OCI-LY1 (cell line): ENCODE measurements around the gene CRY2.

Experiments used
- H2AFZ ChIP-seq: fragments of 200-600 bp; sonication (generic), shearing (Covaris generic); 2 replicates; pipeline ENCODE4 v1.6.0; 2014; ENCODE audit warnings: antibody characterized with exemption, mild to moderate bottlenecking, low read length
- H3F3A ChIP-seq: fragments of 200-600 bp; sonication (generic), shearing (Covaris generic); 2 replicates; pipeline ENCODE4 v1.6.0; 2014; ENCODE audit warnings: mild to moderate bottlenecking, antibody characterized with exemption, low read length, moderate library complexity; ENCODE audit not compliant: insufficient read depth
- H3K27ac ChIP-seq: fragments of 200-600 bp; sonication (generic); 2 replicates; pipeline ENCODE4 v1.5.1; 2014; ENCODE audit warnings: low read length, mixed run types, mild to moderate bottlenecking, low read depth; ENCODE audit not compliant: poor library complexity, severe bottlenecking
- H3K27me3 ChIP-seq: fragments of 200-600 bp; sonication (generic); 2 replicates; pipeline ENCODE4 v1.6.0; 2014; ENCODE audit warnings: antibody characterized with exemption, mild to moderate bottlenecking, low read length, moderate library complexity; ENCODE audit not compliant: insufficient read depth
- H3K36me3 ChIP-seq: fragments of 200-600 bp; sonication (generic); 2 replicates; pipeline ENCODE4 v1.6.1; 2014; ENCODE audit warnings: mild to moderate bottlenecking, antibody characterized with exemption, low read length, moderate library complexity, mixed read lengths; ENCODE audit not compliant: insufficient read depth
- H3K4me1 ChIP-seq: fragments of 200-600 bp; sonication (generic); 2 replicates; pipeline ENCODE4 v1.5.1; 2014; ENCODE audit warnings: mild to moderate bottlenecking, low read length, moderate library complexity; ENCODE audit not compliant: insufficient read depth, severe bottlenecking
- H3K4me2 ChIP-seq: fragments of 200-600 bp; sonication (generic), shearing (Covaris generic); 2 replicates; pipeline ENCODE4 v1.6.1; 2014; ENCODE audit warnings: low read length
- H3K4me3 ChIP-seq: fragments of 200-600 bp; sonication (generic); 2 replicates; pipeline ENCODE4 v1.5.1; 2014; ENCODE audit warnings: low read length, low read depth, mild to moderate bottlenecking, mixed read lengths; ENCODE audit not compliant: poor library complexity, severe bottlenecking
- H3K79me2 ChIP-seq: fragments of 200-600 bp; shearing (Covaris generic); 2 replicates; pipeline ENCODE4 v1.6.1; 2016; ENCODE audit warnings: mixed run types, low read length, mixed read lengths; ENCODE audit not compliant: insufficient read depth
- H3K9ac ChIP-seq: fragments of 200-600 bp; sonication (generic), shearing (Covaris generic); 2 replicates; pipeline ENCODE4 v1.6.1; 2014; ENCODE audit warnings: mild to moderate bottlenecking, low read length, mixed read lengths
- H3K9me2 ChIP-seq: fragments of 200-600 bp; sonication (generic), shearing (Covaris generic); 2 replicates; pipeline ENCODE4 v1.6.1; 2014; ENCODE audit warnings: low read depth, mild to moderate bottlenecking, low read length, mixed read lengths
- H3K9me3 ChIP-seq: fragments of 200-600 bp; shearing (Covaris generic); 2 replicates; pipeline ENCODE4 v1.6.1; 2014; ENCODE audit warnings: low read length, mixed read lengths
- H4K20me1 ChIP-seq: fragments of 200-600 bp; sonication (generic), shearing (Covaris generic); 2 replicates; pipeline ENCODE4 v1.6.0; 2016; ENCODE audit warnings: mild to moderate bottlenecking, low read length; ENCODE audit not compliant: insufficient read depth
- EZH2 ChIP-seq: fragments of 200-600 bp; sonication (generic), shearing (Covaris generic); IDR thresholded peaks from 2 replicates; pipeline ENCODE4 v1.8.0; 2017; ENCODE audit warnings: borderline replicate concordance, mixed run types, mild to moderate bottlenecking, antibody characterized with exemption, low read length, moderate library complexity, mixed read lengths
- TF ChIP-seq, protein P1 (sequence below): fragments of 200-600 bp; sonication (generic), shearing (Covaris generic); IDR thresholded peaks from 2 replicates; pipeline ENCODE4 v1.5.1; 2017; ENCODE audit warnings: mild to moderate bottlenecking, antibody characterized with exemption, low read length, moderate library complexity, mixed read lengths

The CRY2 gene

DNA sequence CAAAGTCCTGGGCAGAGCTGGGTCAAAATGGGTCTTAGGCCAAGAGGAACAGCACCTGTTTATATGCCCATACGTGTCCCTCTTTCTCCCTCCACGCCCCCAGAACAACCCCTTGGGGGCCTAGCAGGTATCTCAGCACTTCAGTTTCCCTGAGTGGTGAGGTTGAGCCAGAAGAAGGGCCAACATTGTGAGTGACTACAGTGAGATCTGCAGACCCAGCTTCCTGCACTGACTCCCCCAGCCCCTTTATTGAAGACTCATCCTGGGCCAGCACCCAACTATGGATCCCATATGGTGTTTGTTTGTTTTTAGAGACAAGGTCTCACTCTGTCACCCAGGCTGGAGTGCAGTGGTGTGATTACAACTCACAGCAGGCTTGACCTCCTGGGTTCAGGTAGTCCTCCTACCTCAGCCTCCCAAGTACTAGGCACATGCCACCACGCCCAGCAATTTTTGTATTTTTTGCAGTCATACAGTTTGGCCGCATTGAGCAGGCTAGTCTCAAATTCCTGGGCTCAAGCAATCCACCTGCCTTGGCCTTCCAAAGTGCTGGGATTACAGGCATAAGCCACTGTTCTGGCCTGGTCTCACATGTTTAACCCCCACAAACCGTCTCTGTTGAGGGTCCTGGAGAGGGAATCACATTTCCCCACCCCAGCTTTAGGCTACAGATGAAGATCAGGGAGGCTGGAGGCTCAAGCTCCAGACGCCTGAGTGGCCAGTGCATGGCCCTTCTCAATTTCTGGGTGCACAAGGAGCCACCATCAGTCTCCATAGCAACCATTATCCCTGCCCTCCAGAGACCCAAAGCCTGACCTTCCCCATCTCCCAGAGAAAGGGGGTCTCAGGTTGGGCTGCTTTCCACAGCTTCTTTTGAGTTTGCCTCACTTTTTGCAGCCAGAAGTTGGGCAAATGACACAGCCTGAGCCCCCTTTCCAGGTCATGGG is 73.5 kb downstream of the CRY2 start:
- Histone ChIP-seq H3K27me3 (no peaks in the 10 kb centered on the region), H4K20me1 (no peaks in the 10 kb centered on the region), H3K36me3 (peaks cover 6% of the 10 kb centered on the region; the same call in 1 of the 2 replicates), H3K4me3 (no peak overlapping the region), H3K4me1 (peaks cover 46% of the 10 kb centered on the region), H3K9me2 (no peaks in the 10 kb centered on the region), H3K79me2 (0 out of 2 replicates have a peak, but pooled peaks cover 3% of the 10 kb centered on the region), H3K27ac (no peak overlapping the region), H3F3A (no peaks in the 10 kb centered on the region), H3K9me3 (no peaks in the 10 kb centered on the region), H2AFZ (no peak overlapping the region), H3K4me2 (no peak overlapping the region), H3K9ac (no peak overlapping the region)
- TF ChIP-seq, protein P1, sequence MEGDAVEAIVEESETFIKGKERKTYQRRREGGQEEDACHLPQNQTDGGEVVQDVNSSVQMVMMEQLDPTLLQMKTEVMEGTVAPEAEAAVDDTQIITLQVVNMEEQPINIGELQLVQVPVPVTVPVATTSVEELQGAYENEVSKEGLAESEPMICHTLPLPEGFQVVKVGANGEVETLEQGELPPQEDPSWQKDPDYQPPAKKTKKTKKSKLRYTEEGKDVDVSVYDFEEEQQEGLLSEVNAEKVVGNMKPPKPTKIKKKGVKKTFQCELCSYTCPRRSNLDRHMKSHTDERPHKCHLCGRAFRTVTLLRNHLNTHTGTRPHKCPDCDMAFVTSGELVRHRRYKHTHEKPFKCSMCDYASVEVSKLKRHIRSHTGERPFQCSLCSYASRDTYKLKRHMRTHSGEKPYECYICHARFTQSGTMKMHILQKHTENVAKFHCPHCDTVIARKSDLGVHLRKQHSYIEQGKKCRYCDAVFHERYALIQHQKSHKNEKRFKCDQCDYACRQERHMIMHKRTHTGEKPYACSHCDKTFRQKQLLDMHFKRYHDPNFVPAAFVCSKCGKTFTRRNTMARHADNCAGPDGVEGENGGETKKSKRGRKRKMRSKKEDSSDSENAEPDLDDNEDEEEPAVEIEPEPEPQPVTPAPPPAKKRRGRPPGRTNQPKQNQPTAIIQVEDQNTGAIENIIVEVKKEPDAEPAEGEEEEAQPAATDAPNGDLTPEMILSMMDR, result no peak
- TF ChIP-seq EZH2, result no peak

GRCh38 chr11:45921561-45922424 is 74.5 kb downstream of the CRY2 start:
- peaks cover 37% of the 10 kb centered on the region for H3K4me1 ChIP-seq
- H3K9me3 ChIP-seq, result no peaks in the 10 kb centered on the region
- peak overlapping the region; percentile 53 for H3K4me3 ChIP-seq
- no peaks in the 10 kb centered on the region for H3F3A ChIP-seq
- H3K9ac ChIP-seq, result no peak overlapping the region; the same call in 1 of the 2 replicates
- H4K20me1 ChIP-seq, result no peaks in the 10 kb centered on the region
- H3K27ac ChIP-seq, result no peak overlapping the region
- H3K4me2 ChIP-seq, result peak overlapping the region; percentile 54
- no peaks in the 10 kb centered on the region for H3K9me2 ChIP-seq
- H3K27me3 ChIP-seq, result no peaks in the 10 kb centered on the region; the same call in 1 of the 2 replicates
- H3K79me2 ChIP-seq, result 0 out of 2 replicates have a peak, but pooled peaks cover 3% of the 10 kb centered on the region
- TF ChIP-seq, protein P1, result no peak
- no peak for TF ChIP-seq EZH2
- no peak overlapping the region for H2AFZ ChIP-seq
- no peaks in the 10 kb centered on the region for H3K36me3 ChIP-seq

DNA sequence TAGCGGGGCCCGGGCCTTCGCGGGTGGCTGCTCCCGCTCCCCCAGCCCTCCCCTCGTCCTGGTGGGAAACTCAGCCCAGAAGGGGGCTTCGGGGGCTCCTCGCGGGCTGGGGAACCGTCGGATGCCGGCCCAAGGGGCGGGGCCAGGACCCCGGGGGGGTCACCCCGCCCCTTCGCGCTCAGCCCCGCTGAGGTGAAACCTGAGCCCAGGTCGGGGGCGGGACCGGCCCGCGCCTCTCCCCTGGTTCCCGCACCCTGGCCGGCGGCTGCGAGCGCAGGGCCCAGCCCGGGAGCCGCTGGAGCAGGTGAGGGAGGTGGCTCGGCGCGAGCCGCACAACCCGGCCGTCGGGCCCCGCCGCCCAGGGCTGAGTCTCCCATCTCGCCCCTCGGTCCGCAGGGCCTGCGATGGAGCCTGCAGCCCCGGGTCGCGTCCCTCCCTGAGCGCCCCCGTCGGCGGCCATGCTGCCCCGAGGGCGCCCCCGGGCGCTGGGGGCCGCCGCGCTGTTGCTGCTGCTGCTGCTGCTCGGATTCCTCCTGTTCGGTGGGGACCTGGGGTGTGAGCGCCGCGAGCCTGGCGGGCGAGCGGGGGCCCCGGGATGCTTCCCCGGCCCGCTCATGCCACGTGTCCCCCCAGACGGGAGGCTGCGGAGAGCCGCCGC is 75.3 kb downstream of the CRY2 start, which contains the start of gene LARGE2:
TSS of gene LARGE2 (plus strand) at position 232 of the 658 bp plus-strand sequence. CDS start at position 459, 227 bp downstream.
- Histone ChIP-seq H3K36me3 (no peaks in the 10 kb centered on the region), H3K27me3 (no peaks in the 10 kb centered on the region; the same call in 1 of the 2 replicates), H3K27ac (no peak within 1 kb of the TSS), H2AFZ (no peak within 1 kb of the TSS), H3K9ac (peak within 1 kb of the TSS; percentile 19; the same call in 1 of the 2 replicates), H3K9me2 (no peaks in the 10 kb centered on the region), H3K4me1 (peaks cover 32% of the 10 kb centered on the region), H3K9me3 (no peaks in the 10 kb centered on the region), H4K20me1 (no peaks in the 10 kb centered on the region), H3F3A (no peaks in the 10 kb centered on the region), H3K79me2 (no peaks in the 10 kb centered on the region), H3K4me3 (peak within 1 kb of the TSS; percentile 53), H3K4me2 (peak within 1 kb of the TSS; percentile 54)
- no peak for TF ChIP-seq EZH2
- TF ChIP-seq, protein P1, result no peak
